K562 (cell line): Measurements from ENCODE around the gene TFPI. TPM values are rescaled to one million over a fixed set of nuclear protein-coding genes. Genes with fewer than 3 reads are reported as not detected.

Experiments
- ATAC-seq: fragments of 200-7000 bp; cut with Tn5 transposase; 3 replicates; pipeline ENCODE4 v1.9.1; 2020; ENCODE audit warnings: moderate library complexity
- BruUV-seq: library from RNA; stranded (reverse); fragments of 400-500 nt; replicated peaks from 2 replicates; lab custom pipeline; 2021; lab: Mats Ljungman, UMichigan
- CTCF ChIA-PET: fragments of 300-600 bp; formaldehyde crosslinking; extraction: SDS; loops from one replicate; lab custom pipeline; 2021; ENCODE audit warnings: low intra/inter-chr PET ratio; lab: Yijun Ruan, JAX
- POLR2A ChIA-PET: fragments of 300-600, 350-650 bp; sonication (Branson Sonifier 250); formaldehyde crosslinking; extraction: SDS; loops from one replicate; lab custom pipeline; 2021; ENCODE audit warnings: antibody characterized with exemption, inconsistent platforms; lab: Yijun Ruan, JAX
- DNase-seq, 4 experiments: peaks; one replicate each; pipeline versions ENCODE4 v3.0.0 to v3.0.0-alpha.2; 2011 to 2018; ENCODE audit warnings: low spot score in 3 of 4, mixed read lengths in 3 of 4; ENCODE audit errors: extremely low read depth in 1 of 4
- FAIRE-seq: peaks from 2 replicates; lab custom pipeline; 2011; peaks lifted over from hg19 to GRCh38; lab: Jason Lieb, UNC
- H2AFZ ChIP-seq: 2 replicates; pipeline ENCODE4 v1.6.0; 2011; ENCODE audit warnings: low read depth, low read length, control low read depth, inconsistent platforms
- H3K27ac ChIP-seq: fragments of 200-600 bp; 3 replicates; pipeline ENCODE4 v1.8.0; 2011; ENCODE audit warnings: low read depth, mild to moderate bottlenecking, control low read depth, inconsistent platforms, low read length, moderate library complexity, mixed read lengths; ENCODE audit errors: extremely low read depth
- H3K27me3 ChIP-seq, 2 experiments: fragments of 300-600 bp in 1 of 2; 2 replicates in 1 of 2; 3 replicates in 1 of 2; pipeline versions ENCODE4 v1.6.0 to v1.8.0; 2011; ENCODE audit warnings: inconsistent platforms in 2 of 2, low read length in 2 of 2, mild to moderate bottlenecking in 1 of 2, mixed read lengths in 1 of 2, moderate library complexity in 1 of 2; ENCODE audit not compliant: control insufficient read depth in 2 of 2, insufficient read depth in 2 of 2
- H3K36me3 ChIP-seq: fragments of 300-600 bp; 3 replicates; pipeline ENCODE4 v1.8.0; 2011; ENCODE audit warnings: mild to moderate bottlenecking, low read length, inconsistent platforms; ENCODE audit not compliant: control insufficient read depth, insufficient read depth
- H3K4me1 ChIP-seq, 2 experiments: fragments of 200-600 bp in 1 of 2; replicated peaks in 1 of 2; 2 replicates in 1 of 2; 3 replicates in 1 of 2; pipeline versions ENCODE4 v1.5.1 to v1.8.0; 2011; ENCODE audit warnings: inconsistent platforms in 2 of 2, low read length in 2 of 2, mild to moderate bottlenecking in 1 of 2, mixed read lengths in 1 of 2, moderate library complexity in 1 of 2; ENCODE audit not compliant: control insufficient read depth in 2 of 2, insufficient read depth in 2 of 2
- H3K4me2 ChIP-seq: 2 replicates; pipeline ENCODE4 v1.6.1; 2011; ENCODE audit warnings: low read length, control low read depth, inconsistent platforms, mixed read lengths; ENCODE audit not compliant: insufficient read depth
- H3K4me3 ChIP-seq: fragments of 200-600 bp; sonication (generic), shearing (Covaris generic); 2 replicates; pipeline ENCODE4 v1.5.1; 2016; ENCODE audit warnings: control low read depth, inconsistent platforms
- H3K79me2 ChIP-seq: fragments of 200-600 bp; 3 replicates; pipeline ENCODE4 v1.8.0; 2011; ENCODE audit warnings: low read length, inconsistent platforms; ENCODE audit not compliant: control insufficient read depth, insufficient read depth
- H3K9ac ChIP-seq, 2 experiments: 2 replicates each; pipeline versions ENCODE4 v1.6.0 to v1.6.1; 2011; ENCODE audit warnings: low read depth in 2 of 2, low read length in 2 of 2, control low read depth in 1 of 2, inconsistent platforms in 1 of 2, mild to moderate bottlenecking in 1 of 2, mixed read lengths in 1 of 2; ENCODE audit not compliant: insufficient read depth in 1 of 2
- H3K9me1 ChIP-seq: one replicate; pipeline ENCODE4 v1.6.0; 2011; ENCODE audit warnings: inconsistent platforms, mild to moderate bottlenecking, low read length, moderate library complexity; ENCODE audit not compliant: control insufficient read depth, insufficient read depth
- H3K9me3 ChIP-seq: replicated peaks from 2 replicates; pipeline ENCODE4 v1.5.1; 2011; ENCODE audit warnings: low read depth, low read length, inconsistent platforms; ENCODE audit not compliant: control insufficient read depth, insufficient read depth
- H4K20me1 ChIP-seq: replicated peaks from 2 replicates; pipeline ENCODE4 v1.6.1; 2011; ENCODE audit warnings: low read length, inconsistent platforms, mixed read lengths; ENCODE audit not compliant: control insufficient read depth, insufficient read depth
- GATA2 ChIP-seq: sonication (generic); formaldehyde crosslinking; IDR thresholded peaks from 2 replicates; pipeline ENCODE4 v1.4.0; 2020; ENCODE audit warnings: mild to moderate bottlenecking, missing genetic modification reagents
- RAD21 ChIP-seq, 2 experiments: fragments of 250-450 bp in 1 of 2; fragments of 450-650 bp in 1 of 2; sonication (Bioruptor Pico) in 1 of 2; formaldehyde crosslinking in 1 of 2; IDR thresholded peaks in 1 of 2; conservative IDR thresholded peaks in 1 of 2; 2 replicates each; pipeline versions ENCODE4 v1.4.0 to v1.8.0; 2020 to 2022; ENCODE audit warnings: mild to moderate bottlenecking in 2 of 2, moderate library complexity in 1 of 2
- WGBS: fragments of 100-300 bp; shearing (Covaris generic); methylation state at CpG from one replicate; pipeline ENCODE4 v1.1.6; 2016; ENCODE audit warnings: low coverage, mixed read lengths; ENCODE audit not compliant: insufficient coverage; ENCODE audit errors: missing lambda C conversion rate; 5-methylcytosine and 5-hydroxymethylcytosine counted together
- in situ Hi-C: fragments of 300-500 bp; cut with MboI; formaldehyde crosslinking; loops from 4 replicates; pipeline ENCODE4 v1.15.0; 2018; ENCODE audit warnings: inconsistent platforms, mixed read lengths
- intact Hi-C: fragments of 100-400 bp; cut with micrococcal nuclease; formaldehyde crosslinking; loops from 2 replicates; pipeline ENCODE4 v1.14.2; 2022
- polyA plus RNA-seq, 8 experiments: library from polyadenylated mRNA; depleted of rRNA in 4 of 8; stranded (reverse) in 5 of 8; unstranded in 3 of 8; fragments of >200 nt; fragmentation: Nextera tagmentation in 2 of 8; fragmentation: Illumina TruSeq in 1 of 8; extraction: Ambion mirVana in 2 of 8; extraction: Trizol in 1 of 8; gene quantifications; 2 replicates each; pipeline versions ENCODE4 v1.2.1 to v1.2.3, GENCODE V29; 2011 to 2014; ENCODE audit warnings: inconsistent platforms in 1 of 8, missing spikeins in 1 of 8
- total RNA-seq, 7 experiments: library from RNA; depleted of rRNA in 6 of 7; stranded (reverse); fragments of >200 nt in 6 of 7; fragmentation: Illumina TruSeq in 2 of 7; extraction: Trizol in 2 of 7; gene quantifications; 2 replicates each; pipeline versions ENCODE4 v1.2.1 to v1.2.3, GENCODE V29; 2011 to 2021; ENCODE audit warnings: low replicate concordance in 1 of 7
- TF ChIP-seq, protein P1 (sequence below): IDR thresholded peaks from 2 replicates; pipeline ENCODE4 v1.6.1; 2012; ENCODE audit warnings: low read depth, low read length, improper control_type of control experiment, borderline replicate concordance
- TF ChIP-seq, protein P2 (sequence below): fragments of 450-650 bp; conservative IDR thresholded peaks from 2 replicates; pipeline ENCODE4 v1.6.1; 2016; ENCODE audit warnings: missing genetic modification characterization, low read depth, mild to moderate bottlenecking, control low read depth, missing compliant biosample characterization
- TF ChIP-seq, protein P3 (sequence below), 2 experiments: IDR thresholded peaks; 2 replicates each; pipeline ENCODE4 v1.6.1; 2012; ENCODE audit warnings: improper control_type of control experiment in 2 of 2, low read depth in 2 of 2, low read length in 2 of 2, borderline replicate concordance in 1 of 2
- TF ChIP-seq, protein P4 (sequence below), 3 experiments: IDR thresholded peaks in 2 of 3; conservative IDR thresholded peaks in 1 of 3; 2 replicates each; pipeline ENCODE4 v1.5.1; 2011 to 2012; ENCODE audit warnings: low read length in 3 of 3, mild to moderate bottlenecking in 3 of 3, control low read depth in 2 of 3, improper control_type of control experiment in 1 of 3, inconsistent platforms in 1 of 3, low read depth in 1 of 3, mixed read lengths in 1 of 3, moderate library complexity in 1 of 3; ENCODE audit not compliant: insufficient read depth in 2 of 3

TFPI gene
- total and polyA plus RNA-seq, 9 of the 15 experiments (the other 6 are each of a cell fraction or from before 2014, with no cell fraction given): 53.5 to 219 (median 100) TPM

DNA sequence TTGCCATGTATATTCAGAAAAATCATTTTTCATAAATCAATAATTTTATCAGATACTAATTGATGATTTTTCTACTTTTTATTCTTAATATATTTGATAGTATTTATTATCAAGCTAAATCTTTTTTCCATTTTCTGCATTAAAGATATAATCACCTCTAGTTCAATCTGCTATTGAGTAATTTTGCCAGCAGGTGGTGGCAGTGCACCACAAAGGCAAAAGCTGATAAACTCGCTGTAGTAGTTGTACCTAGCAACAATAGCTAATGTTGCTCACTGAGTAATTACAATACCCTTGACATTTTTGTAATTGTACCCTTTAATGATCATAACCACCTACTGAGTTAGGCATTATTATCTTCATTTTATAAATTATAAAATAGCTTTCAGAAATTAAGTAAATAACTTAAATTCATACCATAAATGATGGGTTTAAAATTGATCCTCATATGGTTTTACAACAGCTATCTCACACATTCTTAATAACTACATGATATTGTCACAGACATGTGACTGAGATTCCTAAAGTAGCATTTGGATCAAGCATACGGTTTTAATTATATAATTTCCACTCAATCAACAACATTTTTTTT lies 54.2 kb downstream of the TFPI start (continued):
- TF ChIP-seq, protein P1, sequence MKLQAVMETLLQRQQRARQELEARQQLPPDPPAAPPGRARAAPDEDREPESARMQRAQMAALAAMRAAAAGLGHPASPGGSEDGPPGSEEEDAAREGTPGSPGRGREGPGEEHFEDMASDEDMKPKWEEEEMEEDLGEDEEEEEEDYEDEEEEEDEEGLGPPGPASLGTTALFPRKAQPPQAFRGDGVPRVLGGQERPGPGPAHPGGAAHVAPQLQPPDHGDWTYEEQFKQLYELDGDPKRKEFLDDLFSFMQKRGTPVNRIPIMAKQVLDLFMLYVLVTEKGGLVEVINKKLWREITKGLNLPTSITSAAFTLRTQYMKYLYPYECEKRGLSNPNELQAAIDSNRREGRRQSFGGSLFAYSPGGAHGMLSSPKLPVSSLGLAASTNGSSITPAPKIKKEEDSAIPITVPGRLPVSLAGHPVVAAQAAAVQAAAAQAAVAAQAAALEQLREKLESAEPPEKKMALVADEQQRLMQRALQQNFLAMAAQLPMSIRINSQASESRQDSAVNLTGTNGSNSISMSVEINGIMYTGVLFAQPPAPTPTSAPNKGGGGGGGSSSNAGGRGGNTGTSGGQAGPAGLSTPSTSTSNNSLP: peak; percentile 96; the same call in 1 of the 2 replicates
- TF ChIP-seq GATA2: peak; percentile 62
- TF ChIP-seq, protein P2, sequence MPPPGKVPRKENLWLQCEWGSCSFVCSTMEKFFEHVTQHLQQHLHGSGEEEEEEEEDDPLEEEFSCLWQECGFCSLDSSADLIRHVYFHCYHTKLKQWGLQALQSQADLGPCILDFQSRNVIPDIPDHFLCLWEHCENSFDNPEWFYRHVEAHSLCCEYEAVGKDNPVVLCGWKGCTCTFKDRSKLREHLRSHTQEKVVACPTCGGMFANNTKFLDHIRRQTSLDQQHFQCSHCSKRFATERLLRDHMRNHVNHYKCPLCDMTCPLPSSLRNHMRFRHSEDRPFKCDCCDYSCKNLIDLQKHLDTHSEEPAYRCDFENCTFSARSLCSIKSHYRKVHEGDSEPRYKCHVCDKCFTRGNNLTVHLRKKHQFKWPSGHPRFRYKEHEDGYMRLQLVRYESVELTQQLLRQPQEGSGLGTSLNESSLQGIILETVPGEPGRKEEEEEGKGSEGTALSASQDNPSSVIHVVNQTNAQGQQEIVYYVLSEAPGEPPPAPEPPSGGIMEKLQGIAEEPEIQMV: 0 out of 2 replicates have a peak, but pooled peaks have one; percentile 30

DNA sequence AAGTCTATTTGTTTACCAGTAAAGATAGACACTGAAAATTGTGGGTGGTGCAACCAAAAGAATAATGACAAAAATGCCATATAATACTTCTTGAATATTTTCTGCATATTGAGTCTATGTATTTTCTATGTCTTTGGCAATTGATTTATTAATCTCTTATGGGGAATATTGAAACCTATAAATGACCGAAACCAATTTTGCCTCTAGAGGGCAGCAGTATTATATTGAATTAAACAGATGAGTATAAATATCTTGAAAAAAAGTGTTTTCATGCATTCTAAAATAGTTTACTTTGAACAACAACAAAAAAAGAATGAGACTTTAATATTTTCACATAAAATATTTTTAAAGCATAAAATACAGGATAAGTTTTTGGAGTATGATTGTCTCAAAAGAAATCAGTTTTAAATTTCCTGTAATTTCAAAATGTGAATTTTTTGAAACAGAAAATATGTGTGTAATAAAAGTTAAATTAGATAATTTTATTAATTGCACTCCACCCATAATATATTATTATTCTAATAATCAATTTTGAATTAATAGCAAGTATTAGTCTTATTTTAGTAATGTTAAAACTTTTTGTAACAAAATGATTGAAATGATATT lies 56.3 kb downstream of the TFPI start:
- ChIA-PET POLR2A (no interaction called here), CTCF (interaction anchor here (1.1 to 9.7 kb wide), 4 partner anchors 78 to 346 kb away, joined by 3 to 320 read pairs (median 14); no protein-coding TSS in a partner anchor)
- DNase-seq (no peak), FAIRE-seq (no peak), ATAC-seq (no peak)
- Histone ChIP-seq H3K4me2 (no peak overlapping the region), H3K4me1 (no peaks in the 10 kb centered on the region), H3K9ac (no peak overlapping the region), H3K27me3 (no peaks in the 10 kb centered on the region), H3K9me3 (no peaks in the 10 kb centered on the region; the same call in 1 of the 2 replicates), H2AFZ (no peak overlapping the region), H3K36me3 (peaks cover 58% of the 10 kb centered on the region; the same call in 2 of the 3 replicates), H3K79me2 (no peaks in the 10 kb centered on the region), H3K4me3 (no peak overlapping the region), H4K20me1 (no peaks in the 10 kb centered on the region), H3K27ac (no peak overlapping the region), H3K9me1 (no peaks in the 10 kb centered on the region)
- BruUV-seq: no TSS peak
- WGBS: 70% methylated on average over 1 of the region's 1 CpG
- in situ Hi-C loops (loop anchor here (25.0 kb wide), 1 partner anchor 339 kb away; no protein-coding TSS in a partner anchor), intact Hi-C loops (no loop called here)
- TF ChIP-seq, protein P1: peak; percentile 80
- TF ChIP-seq, protein P3, sequence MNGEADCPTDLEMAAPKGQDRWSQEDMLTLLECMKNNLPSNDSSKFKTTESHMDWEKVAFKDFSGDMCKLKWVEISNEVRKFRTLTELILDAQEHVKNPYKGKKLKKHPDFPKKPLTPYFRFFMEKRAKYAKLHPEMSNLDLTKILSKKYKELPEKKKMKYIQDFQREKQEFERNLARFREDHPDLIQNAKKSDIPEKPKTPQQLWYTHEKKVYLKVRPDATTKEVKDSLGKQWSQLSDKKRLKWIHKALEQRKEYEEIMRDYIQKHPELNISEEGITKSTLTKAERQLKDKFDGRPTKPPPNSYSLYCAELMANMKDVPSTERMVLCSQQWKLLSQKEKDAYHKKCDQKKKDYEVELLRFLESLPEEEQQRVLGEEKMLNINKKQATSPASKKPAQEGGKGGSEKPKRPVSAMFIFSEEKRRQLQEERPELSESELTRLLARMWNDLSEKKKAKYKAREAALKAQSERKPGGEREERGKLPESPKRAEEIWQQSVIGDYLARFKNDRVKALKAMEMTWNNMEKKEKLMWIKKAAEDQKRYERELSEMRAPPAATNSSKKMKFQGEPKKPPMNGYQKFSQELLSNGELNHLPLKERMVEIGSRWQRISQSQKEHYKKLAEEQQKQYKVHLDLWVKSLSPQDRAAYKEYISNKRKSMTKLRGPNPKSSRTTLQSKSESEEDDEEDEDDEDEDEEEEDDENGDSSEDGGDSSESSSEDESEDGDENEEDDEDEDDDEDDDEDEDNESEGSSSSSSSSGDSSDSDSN (IDR thresholded peaks at IDR 0.05; ENCODE audit: borderline replicate concordance in 1 of 2, low read depth in 2 of 2, low read length in 2 of 2): no peak
- TF ChIP-seq, protein P4, sequence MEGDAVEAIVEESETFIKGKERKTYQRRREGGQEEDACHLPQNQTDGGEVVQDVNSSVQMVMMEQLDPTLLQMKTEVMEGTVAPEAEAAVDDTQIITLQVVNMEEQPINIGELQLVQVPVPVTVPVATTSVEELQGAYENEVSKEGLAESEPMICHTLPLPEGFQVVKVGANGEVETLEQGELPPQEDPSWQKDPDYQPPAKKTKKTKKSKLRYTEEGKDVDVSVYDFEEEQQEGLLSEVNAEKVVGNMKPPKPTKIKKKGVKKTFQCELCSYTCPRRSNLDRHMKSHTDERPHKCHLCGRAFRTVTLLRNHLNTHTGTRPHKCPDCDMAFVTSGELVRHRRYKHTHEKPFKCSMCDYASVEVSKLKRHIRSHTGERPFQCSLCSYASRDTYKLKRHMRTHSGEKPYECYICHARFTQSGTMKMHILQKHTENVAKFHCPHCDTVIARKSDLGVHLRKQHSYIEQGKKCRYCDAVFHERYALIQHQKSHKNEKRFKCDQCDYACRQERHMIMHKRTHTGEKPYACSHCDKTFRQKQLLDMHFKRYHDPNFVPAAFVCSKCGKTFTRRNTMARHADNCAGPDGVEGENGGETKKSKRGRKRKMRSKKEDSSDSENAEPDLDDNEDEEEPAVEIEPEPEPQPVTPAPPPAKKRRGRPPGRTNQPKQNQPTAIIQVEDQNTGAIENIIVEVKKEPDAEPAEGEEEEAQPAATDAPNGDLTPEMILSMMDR (IDR thresholded peaks at IDR 0.05 in 2 of 3, conservative IDR thresholded peaks at IDR 0.05 in 1 of 3; ENCODE audit: insufficient read depth in 2 of 3, low read depth in 1 of 3, low read length in 3 of 3): peak in 2 of 3 experiments; percentile 27 to 54; a peak in 3 of 6 replicates
- TF ChIP-seq RAD21 (CRISPR knock-in tag; conservative IDR thresholded peaks at IDR 0.05 in 1 of 2, IDR thresholded peaks at IDR 0.05 in 1 of 2): peak; percentile 31 to 46; a peak in 2 of 4 replicates
